ENCODE results near the gene IL17RD.
"Not testable (repeated sequence)": the region's sequence is repeated elsewhere in the genome, so short reads cannot be mapped to it uniquely, and the experiment has no call there.

The IL17RD gene

DNA sequence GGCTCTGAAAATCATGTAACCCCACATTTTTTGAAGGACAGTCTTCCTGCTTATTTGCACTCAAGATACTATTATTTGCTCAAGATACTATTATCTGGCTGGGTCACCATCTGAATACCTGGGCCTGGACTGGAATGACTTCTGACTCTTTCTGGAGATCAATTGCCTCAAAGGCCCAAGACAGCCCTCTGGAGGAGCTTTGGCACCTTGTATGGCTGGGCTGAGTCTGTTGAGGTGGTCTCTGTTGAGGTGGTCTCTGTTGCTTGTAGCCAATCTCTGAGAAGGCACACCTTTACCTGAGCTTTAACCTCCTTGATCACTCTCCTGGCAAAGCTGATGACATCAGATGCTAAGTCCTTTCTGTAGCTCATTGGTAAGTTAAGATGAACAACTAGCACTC lies 71.7 kb downstream of the IL17RD start:
- no peak for DNase-seq

- no peak for DNase-seq
Observed at GRCh38 chr3:57091521-57092273, 73.5 kb downstream of the IL17RD start.

DNA sequence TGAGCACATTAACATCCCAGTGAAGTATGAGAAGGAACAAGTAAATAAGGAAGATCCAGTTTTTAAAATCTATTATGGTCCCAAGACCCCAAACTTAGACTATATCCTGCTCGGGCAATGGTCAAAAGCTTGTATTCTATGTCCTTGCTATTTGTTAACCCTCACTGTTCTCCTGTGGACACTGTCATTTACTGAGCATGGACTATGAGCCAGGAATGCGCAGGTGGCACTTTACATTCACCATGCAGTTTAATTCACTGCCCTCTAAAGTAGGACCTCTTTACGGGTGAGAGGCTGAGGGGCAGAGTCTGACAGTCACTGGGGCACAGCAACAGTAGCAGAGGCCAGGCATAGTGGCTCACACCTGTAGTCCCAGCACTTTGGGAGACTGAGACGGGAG lies 76.1 kb downstream of the IL17RD start:
- DNase-seq = no peak

- no peak for DNase-seq
Observed at GRCh38 chr3:57088503-57088902, 76.7 kb downstream of the IL17RD start.

GRCh38 chr3:57087361-57088092 lies 77.6 kb downstream of the IL17RD start:
- no peak for DNase-seq

GRCh38 chr3:57086201-57086600 lies 79.0 kb downstream of the IL17RD start:
- no peak for DNase-seq

GRCh38 chr3:57085211-57085610 lies 79.9 kb downstream of the IL17RD start:
- DNase-seq = no peak

GRCh38 chr3:57083266-57083995 lies 81.7 kb downstream of the IL17RD start:
- DNase-seq = not testable (repeated sequence)

DNA sequence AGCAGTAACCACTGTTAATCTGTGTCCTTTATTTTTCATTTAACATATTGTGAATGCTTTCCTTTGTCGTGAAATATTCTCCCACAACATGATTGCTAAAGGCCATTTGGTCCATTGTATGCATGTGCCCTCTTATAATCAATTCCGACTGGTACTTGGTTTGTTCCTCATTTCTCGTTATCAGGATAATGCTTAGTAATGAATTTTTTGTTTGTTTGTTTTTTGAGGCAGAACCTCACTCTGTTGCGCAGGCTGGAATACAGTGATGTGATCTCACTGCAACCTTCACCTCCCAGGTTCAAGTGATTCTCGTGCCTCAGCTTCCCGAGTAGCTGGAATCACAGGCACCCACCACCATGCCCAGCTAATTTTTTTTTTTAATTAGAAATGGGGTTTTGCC lies 82.7 kb downstream of the IL17RD start:
- no peak for DNase-seq

GRCh38 chr3:57081173-57081572 lies 84.0 kb downstream of the IL17RD start:
- DNase-seq = no peak

DNA sequence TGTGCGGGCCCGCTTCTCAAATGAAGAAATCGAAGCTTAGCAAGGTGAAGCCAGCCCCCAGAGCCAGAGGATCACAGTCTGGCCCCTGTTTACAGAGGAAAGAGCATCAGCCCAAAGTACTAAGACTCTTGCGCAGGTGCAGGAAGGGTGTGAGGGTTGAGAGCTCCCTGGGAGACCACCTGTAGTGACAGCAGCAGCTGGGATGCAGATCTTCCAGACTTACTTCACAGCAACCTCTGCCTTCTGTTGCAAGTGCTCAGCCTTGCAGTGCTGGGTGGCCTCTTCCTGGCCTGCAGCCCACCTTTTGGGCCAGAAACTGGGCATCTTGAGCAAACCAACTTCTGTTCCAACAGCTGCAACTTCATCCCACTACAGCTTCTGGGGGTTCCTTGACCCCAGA lies 85.0 kb downstream of the IL17RD start:
- DNase-seq = no peak

DNA sequence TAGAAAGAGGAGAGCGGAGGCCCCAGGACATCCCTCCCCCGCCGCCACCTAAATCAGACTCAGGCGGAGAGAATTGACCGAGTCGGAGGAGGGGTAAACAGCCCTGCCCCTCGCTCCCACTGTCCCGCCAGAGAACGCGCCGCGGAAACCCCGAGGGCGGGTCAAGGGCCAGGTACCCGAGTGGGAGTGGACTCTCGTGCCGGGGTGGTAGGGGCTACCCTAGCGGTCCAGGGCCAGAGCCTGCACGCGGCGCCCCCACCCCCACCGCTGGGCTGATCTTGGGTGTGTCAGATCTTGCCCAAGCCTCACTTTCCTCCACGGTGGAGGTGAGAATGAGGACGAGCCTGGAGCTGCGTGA lies 85.7 kb downstream of the IL17RD start:
- no peak for DNase-seq

DNA sequence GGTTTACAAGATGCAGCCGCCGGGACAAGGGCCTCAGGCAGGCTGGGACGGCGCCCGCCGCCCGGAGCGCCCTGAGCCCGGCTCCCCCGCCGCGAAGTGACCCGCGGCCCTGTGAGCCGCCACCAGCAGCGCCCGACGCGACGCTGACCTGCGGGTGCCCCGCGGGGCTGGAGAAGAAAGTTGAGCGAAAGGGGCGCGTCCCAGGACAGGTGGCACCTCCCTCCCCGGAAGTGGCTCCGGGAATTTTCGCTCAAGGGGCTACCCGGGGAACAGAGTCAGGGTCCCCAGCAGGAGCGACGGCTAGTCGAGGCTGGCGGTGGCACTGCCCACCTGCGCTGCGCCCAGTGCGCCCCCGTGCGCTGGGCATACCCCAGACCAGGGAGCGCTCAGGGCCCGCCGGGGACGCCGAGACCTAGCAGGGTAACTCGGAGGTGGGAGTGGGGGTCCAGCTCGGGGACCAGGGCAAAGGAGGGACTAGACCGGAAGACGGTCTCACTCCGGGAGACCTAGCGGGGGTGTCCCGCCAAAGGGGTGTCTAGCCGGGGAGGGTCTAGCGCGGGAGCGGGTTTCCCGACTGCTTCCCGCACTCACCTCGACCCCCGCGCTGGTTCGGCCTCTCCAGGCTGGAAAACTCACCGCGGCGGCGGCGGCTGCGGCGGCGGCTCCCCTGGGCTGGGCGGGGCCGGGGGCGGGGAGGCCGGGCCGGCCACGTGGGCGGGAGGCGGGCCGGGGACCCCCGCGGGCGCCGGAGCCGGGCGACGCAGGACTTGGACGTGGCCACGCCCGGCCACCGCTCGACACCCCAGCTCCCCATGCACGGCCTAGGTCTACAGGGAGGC lies 86.3 kb downstream of the IL17RD start:
- peak in 1 of 2 experiments; percentile 24 for DNase-seq

GRCh38 chr3:57078344-57078634 lies 86.9 kb downstream of the IL17RD start:
- peak in 1 of 2 experiments; percentile 2 for DNase-seq

- no peak for DNase-seq
Observed at GRCh38 chr3:57077630-57078343, 87.4 kb downstream of the IL17RD start.

GRCh38 chr3:57076422-57076951 lies 88.7 kb downstream of the IL17RD start:
- no peak for DNase-seq

- no peak for DNase-seq
Observed at GRCh38 chr3:57074135-57074534, 91.0 kb downstream of the IL17RD start.

DNA sequence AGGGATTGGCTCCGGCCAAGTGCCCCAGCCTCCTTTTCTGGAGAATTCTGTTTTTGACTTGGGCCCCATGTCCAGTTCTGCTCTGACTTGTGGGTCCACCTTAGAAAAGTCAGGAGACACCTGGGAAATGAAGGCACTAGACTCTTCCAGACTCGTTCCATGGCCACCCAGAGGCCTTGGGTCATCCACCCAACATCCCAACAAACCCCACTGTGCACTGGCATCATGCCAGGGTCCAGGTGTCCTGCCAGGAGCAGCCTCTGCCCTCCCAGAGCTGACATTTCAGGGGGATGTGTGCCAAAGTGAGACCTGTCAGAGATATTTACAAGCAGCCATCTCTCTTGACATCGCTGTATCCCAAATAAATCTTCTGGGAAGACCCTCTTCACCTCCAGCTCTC lies 91.5 kb downstream of the IL17RD start:
- DNase-seq = no peak

- DNase-seq = no peak
Observed at GRCh38 chr3:57069503-57069902, 95.7 kb downstream of the IL17RD start.

DNA sequence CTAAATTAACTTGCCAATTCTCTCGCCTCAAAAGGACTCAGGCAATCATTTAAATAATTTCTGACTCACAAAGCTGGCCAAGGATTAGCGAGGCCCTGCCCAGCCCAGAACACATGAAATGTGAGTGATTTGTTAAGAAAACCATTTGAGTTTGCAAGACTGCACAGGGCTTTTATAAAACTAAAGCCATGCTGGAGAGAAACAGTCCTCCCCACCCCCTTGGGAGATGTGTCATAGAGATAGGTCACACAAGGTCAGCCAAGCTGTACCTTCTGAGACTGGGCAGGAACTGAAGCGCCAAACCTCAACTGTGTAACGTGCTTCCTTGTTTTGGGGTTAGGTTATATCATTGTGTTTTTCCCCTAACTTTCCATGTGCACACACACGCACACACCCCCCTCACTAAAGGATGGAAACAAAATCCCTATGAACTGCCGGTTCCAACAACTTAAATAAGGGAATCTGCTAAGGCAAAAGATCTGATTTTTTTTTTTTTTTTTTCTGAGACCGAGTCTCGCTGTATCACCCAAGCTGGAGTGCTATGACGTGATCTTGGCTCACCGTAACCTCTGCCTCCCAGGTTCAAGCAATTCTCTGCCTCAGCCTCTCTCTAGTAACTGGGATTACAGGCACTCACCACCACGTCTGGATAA lies 96.6 kb downstream of the IL17RD start:
- no peak for DNase-seq

- no peak for DNase-seq
Observed at GRCh38 chr3:57066471-57066870, 98.7 kb downstream of the IL17RD start.

- no peak for DNase-seq
Observed at GRCh38 chr3:57065588-57065987, 99.6 kb downstream of the IL17RD start.
